Fibroblast of lung (primary cell): Measurements from ENCODE around the gene INO80C.

Experiments
- CTCF ChIP-seq, 2 donors: IDR thresholded peaks in 1 of 2; conservative IDR thresholded peaks in 1 of 2; 1 replicate in 1 of 2; 2 replicates in 1 of 2; pipeline ENCODE4 v1.5.1; 2011 to 2012; ENCODE audit warnings: low read length in 2 of 2, control low read depth in 1 of 2, inconsistent platforms in 1 of 2, low read depth in 1 of 2, mild to moderate bottlenecking in 1 of 2
- EZH2 ChIP-seq: IDR thresholded peaks from 2 replicates; pipeline ENCODE4 v1.5.1; 2012; ENCODE audit warnings: low read length, control low read depth, mild to moderate bottlenecking; ENCODE audit errors: missing control alignments

GRCh38 chr18:35432565-35433001 lies 65.2 kb downstream of the INO80C start:
- no peak for TF ChIP-seq EZH2
- no peak for TF ChIP-seq CTCF (conservative IDR thresholded peaks at IDR 0.05 in 1 of 2, IDR thresholded peaks at IDR 0.05 in 1 of 2; ENCODE audit: low read depth in 1 of 2, low read length in 2 of 2)
